Ascending aorta (tissue), 2 donors: ENCODE measurements around the gene THRA. TPM values are rescaled to one million over a fixed set of nuclear protein-coding genes. Genes with fewer than 3 reads are reported as not detected.

Source experiments
- DNase-seq, 2 donors: peaks; one replicate each; pipeline ENCODE4 v3.0.0-alpha.2; 2019; ENCODE audit warnings: low spot score in 2 of 2
- H3K27ac ChIP-seq, 2 donors: fragments of 200-600 bp; sonication (generic); one replicate each; pipeline ENCODE4 v1.5.1; 2016 to 2017; ENCODE audit warnings: mild to moderate bottlenecking in 1 of 2
- H3K27me3 ChIP-seq: fragments of 200-600 bp; sonication (generic); one replicate; pipeline ENCODE4 v1.5.1; 2017
- H3K36me3 ChIP-seq, 2 donors: fragments of 200-600 bp; sonication (generic); one replicate each; pipeline ENCODE4 v1.5.1; 2016
- H3K4me1 ChIP-seq, 2 donors: fragments of 200-600 bp; sonication (generic); one replicate each; pipeline ENCODE4 v1.5.1; 2016 to 2017; ENCODE audit warnings: mild to moderate bottlenecking in 1 of 2
- H3K4me3 ChIP-seq, 2 donors: fragments of 200-600 bp; sonication (generic); one replicate each; pipeline ENCODE4 v1.5.1; 2016 to 2017; ENCODE audit warnings: mild to moderate bottlenecking in 1 of 2
- H3K9me3 ChIP-seq, 2 donors: fragments of 200-600 bp; sonication (generic); one replicate each; pipeline ENCODE4 v1.5.1; 2016
- CTCF ChIP-seq, 3 experiments: fragments of 200-600 bp in 2 of 3; fragments of 450-650 bp in 1 of 3; sonication (generic) in 2 of 3; IDR thresholded peaks; one replicate each; pipeline ENCODE4 v1.5.1; 2016 to 2019; ENCODE audit warnings: antibody characterized with exemption in 3 of 3, mild to moderate bottlenecking in 1 of 3, moderate library complexity in 1 of 3
- intact Hi-C: fragments of 100-400 bp; cut with DNase I; formaldehyde crosslinking; loops from one replicate; pipeline ENCODE4 v1.15.1; 2023
- total RNA-seq: library from RNA; depleted of rRNA; stranded (reverse); fragments of >200 nt; gene quantifications from one replicate; pipeline ENCODE4 v1.1.0, GENCODE V29; 2016

Gene THRA
- total RNA-seq, 1 donor from 2014 or later, result 35.4 TPM

- H3K4me3 ChIP-seq, result peak overlapping the region; percentile 24 to 51
- no peaks in the 10 kb centered on the region for H3K27me3 ChIP-seq
- intact Hi-C loops, result loop anchor here (2.0 kb wide), 2 partner anchors 23 to 29 kb away; no protein-coding TSS in a partner anchor
- H3K4me1 ChIP-seq, result peaks cover 46 to 84% of the 10 kb centered on the region in 2 donors
- no peaks in the 10 kb centered on the region for H3K36me3 ChIP-seq
- peak overlapping the region; percentile 91 for H3K27ac ChIP-seq
- H3K9me3 ChIP-seq, result no peaks in the 10 kb centered on the region
- DNase-seq, result no peak
- peak in 1 of 3 experiments; percentile 19 for TF ChIP-seq CTCF (IDR thresholded peaks at IDR 0.05)
Measured at GRCh38 chr17:40069751-40070708, 7.3 kb downstream of the THRA start.

GRCh38 chr17:40070709-40071312, 8.0 kb downstream of the THRA start:
- DNase-seq, result no peak
- intact Hi-C loops, result loop anchor here (2.0 kb wide), 1 partner anchor 28 kb away; no protein-coding TSS in a partner anchor
- no peak for TF ChIP-seq CTCF (IDR thresholded peaks at IDR 0.05)
- H3K4me1 ChIP-seq, result peaks cover 45 to 86% of the 10 kb centered on the region in 2 donors
- no peaks in the 10 kb centered on the region for H3K36me3 ChIP-seq
- peak overlapping the region; percentile 91 for H3K27ac ChIP-seq
- no peaks in the 10 kb centered on the region for H3K27me3 ChIP-seq
- peak overlapping the region; percentile 37 to 51 for H3K4me3 ChIP-seq
- H3K9me3 ChIP-seq, result no peaks in the 10 kb centered on the region

- Histone ChIP-seq H3K36me3 (peaks cover under 1 to 4% of the 10 kb centered on the region in 2 donors), H3K4me3 (peak overlapping the region; percentile 37 to 51), H3K27me3 (no peaks in the 10 kb centered on the region), H3K4me1 (peaks cover 50 to 89% of the 10 kb centered on the region in 2 donors), H3K9me3 (no peaks in the 10 kb centered on the region), H3K27ac (peak overlapping the region; percentile 91)
- DNase-seq, result peak in 1 of 2 donors; percentile 83
- intact Hi-C loops, result loop anchor here (2.0 kb wide), 1 partner anchor 27 kb away; no protein-coding TSS in a partner anchor
- TF ChIP-seq CTCF (IDR thresholded peaks at IDR 0.05), result no peak
Measured at GRCh38 chr17:40071313-40072039, 8.7 kb downstream of the THRA start.

- Histone ChIP-seq H3K4me1 (peaks cover 56 to 92% of the 10 kb centered on the region in 2 donors), H3K36me3 (peaks cover 7 to 10% of the 10 kb centered on the region in 2 donors), H3K27me3 (no peaks in the 10 kb centered on the region), H3K4me3 (peak overlapping the region; percentile 37 to 51), H3K27ac (peak overlapping the region; percentile 91), H3K9me3 (no peaks in the 10 kb centered on the region)
- intact Hi-C loops, result no loop called here
- DNase-seq, result peak in 1 of 2 donors; percentile 92
- no peak for TF ChIP-seq CTCF (IDR thresholded peaks at IDR 0.05)
Measured at GRCh38 chr17:40072040-40072734, 9.4 kb downstream of the THRA start.
